ENCODE results near the gene CDH16.

Gene CDH16

GRCh38 chr16:66858740-66859396 is 59.8 kb downstream of the CDH16 start:
- H3K79me2 ChIP-seq (ENCODE audit: insufficient read depth, low read length) = no peaks in the 10 kb centered on the region
- no peak overlapping the region for H2AFZ ChIP-seq (ENCODE audit: low read length)
- no peaks in the 10 kb centered on the region for H4K20me1 ChIP-seq (ENCODE audit: insufficient read depth, low read length)
- H3F3A ChIP-seq (ENCODE audit: insufficient read depth, low read length) = no peaks in the 10 kb centered on the region
- H3K9ac ChIP-seq (ENCODE audit: low read length) = no peak overlapping the region
- no peak overlapping the region for H3K4me2 ChIP-seq (ENCODE audit: low read length)
- H3K9me2 ChIP-seq (ENCODE audit: low read depth, low read length) = no peaks in the 10 kb centered on the region
- no peak overlapping the region for H3K27ac ChIP-seq (ENCODE audit: low read depth, low read length, poor library complexity, severe bottlenecking)
- H3K4me3 ChIP-seq (ENCODE audit: low read depth, low read length, poor library complexity, severe bottlenecking) = no peak overlapping the region
- no peaks in the 10 kb centered on the region for H3K9me3 ChIP-seq (ENCODE audit: low read length)
- no peaks in the 10 kb centered on the region for H3K27me3 ChIP-seq (ENCODE audit: insufficient read depth, low read length)
- no peak for TF ChIP-seq CTCF (IDR thresholded peaks at IDR 0.05; ENCODE audit: low read length)
- no peak for TF ChIP-seq EZH2 (IDR thresholded peaks at IDR 0.05; ENCODE audit: borderline replicate concordance, low read length)
- no peaks in the 10 kb centered on the region for H3K4me1 ChIP-seq (ENCODE audit: insufficient read depth, low read length, severe bottlenecking)
- no peaks in the 10 kb centered on the region for H3K36me3 ChIP-seq (ENCODE audit: insufficient read depth, low read length)

Measured in OCI-LY1 (cell line).